Epithelial cell of esophagus (primary cell): ENCODE data around the gene NFU1.
A peak's percentile ranks its signal among the peaks of the same experiment; 100 is the strongest.

Source experiments
- DNase-seq: peaks from one replicate; pipeline ENCODE4 v3.0.0; 2010; ENCODE audit warnings: low read depth
- H3K4me3 ChIP-seq: 2 replicates; pipeline ENCODE4 v1.5.1; 2011; ENCODE audit warnings: mild to moderate bottlenecking, low read length, control low read depth
- TF ChIP-seq, protein P1 (sequence below): IDR thresholded peaks from 2 replicates; pipeline ENCODE4 v1.5.1; 2011; ENCODE audit warnings: low read depth, mild to moderate bottlenecking, low read length, control low read depth, inconsistent platforms; ENCODE audit not compliant: insufficient read depth; ENCODE audit errors: missing control alignments

NFU1 gene

DNA sequence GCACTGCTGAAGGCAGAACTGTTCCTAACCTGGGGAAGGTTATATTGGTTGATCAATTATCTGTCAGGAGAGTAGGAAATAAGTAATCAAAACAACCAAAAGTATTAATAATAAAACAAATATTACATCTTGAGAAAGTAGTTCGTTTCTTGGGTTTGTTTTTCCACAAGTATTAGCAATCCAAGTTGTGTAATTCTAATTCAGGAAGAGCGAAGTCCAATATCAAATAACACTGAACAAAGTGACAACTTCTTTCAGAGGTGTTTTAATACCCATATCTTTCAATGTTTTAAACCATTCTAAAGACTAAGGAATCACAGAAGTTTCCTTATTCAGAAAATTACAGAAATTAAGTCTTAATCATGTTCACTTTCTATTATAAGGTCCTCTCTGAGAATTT lies 34.6 kb upstream of the NFU1 start:
- TF ChIP-seq, protein P1, sequence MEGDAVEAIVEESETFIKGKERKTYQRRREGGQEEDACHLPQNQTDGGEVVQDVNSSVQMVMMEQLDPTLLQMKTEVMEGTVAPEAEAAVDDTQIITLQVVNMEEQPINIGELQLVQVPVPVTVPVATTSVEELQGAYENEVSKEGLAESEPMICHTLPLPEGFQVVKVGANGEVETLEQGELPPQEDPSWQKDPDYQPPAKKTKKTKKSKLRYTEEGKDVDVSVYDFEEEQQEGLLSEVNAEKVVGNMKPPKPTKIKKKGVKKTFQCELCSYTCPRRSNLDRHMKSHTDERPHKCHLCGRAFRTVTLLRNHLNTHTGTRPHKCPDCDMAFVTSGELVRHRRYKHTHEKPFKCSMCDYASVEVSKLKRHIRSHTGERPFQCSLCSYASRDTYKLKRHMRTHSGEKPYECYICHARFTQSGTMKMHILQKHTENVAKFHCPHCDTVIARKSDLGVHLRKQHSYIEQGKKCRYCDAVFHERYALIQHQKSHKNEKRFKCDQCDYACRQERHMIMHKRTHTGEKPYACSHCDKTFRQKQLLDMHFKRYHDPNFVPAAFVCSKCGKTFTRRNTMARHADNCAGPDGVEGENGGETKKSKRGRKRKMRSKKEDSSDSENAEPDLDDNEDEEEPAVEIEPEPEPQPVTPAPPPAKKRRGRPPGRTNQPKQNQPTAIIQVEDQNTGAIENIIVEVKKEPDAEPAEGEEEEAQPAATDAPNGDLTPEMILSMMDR, result no peak
- no peak overlapping the region for H3K4me3 ChIP-seq
- DNase-seq, result no peak

DNA sequence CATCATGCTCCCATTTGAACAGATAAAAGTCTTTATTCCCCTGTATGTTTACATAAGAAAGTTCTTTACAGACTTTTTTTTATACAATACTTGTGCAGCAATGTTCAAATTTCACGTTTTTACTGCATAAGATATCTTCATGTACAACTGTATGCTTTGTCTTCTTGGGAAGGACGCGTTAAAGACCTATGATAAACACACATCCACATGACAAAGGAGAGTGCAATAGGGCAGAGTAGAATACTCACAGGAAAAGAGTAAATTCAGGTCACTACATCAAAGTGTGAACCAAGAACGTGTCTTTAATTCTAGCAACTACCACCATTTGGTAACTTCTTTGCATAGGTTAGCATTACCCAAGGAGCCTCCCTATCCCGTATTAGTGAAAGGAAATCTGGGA lies 33.7 kb upstream of the NFU1 start:
- H3K4me3 ChIP-seq, result no peak overlapping the region
- DNase-seq, result no peak
- TF ChIP-seq, protein P1, result no peak

- TF ChIP-seq, protein P1, result no peak
- peak; percentile 62 for DNase-seq
- H3K4me3 ChIP-seq, result no peak overlapping the region
Observed at GRCh38 chr2:69469784-69470183, 32.5 kb upstream of the NFU1 start.

DNA sequence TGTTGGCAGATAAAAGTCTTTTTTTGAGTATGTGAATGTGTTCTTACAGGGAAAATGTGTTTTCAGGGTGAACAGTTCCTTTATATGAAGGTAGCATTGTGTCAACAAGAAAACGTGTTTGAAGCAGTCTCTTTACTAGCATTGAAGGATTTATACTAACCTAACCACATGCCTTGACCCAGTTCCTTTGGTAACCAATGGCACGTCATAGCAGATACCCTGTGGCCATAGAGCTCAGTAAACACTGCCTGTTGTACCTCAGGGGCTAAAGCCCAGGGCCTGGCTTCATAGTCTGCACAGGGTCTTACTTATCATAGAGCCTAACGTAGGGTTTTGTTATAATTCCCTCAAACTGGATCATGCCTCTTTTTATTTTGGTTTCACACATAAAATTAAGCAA lies 32.1 kb upstream of the NFU1 start:
- no peak overlapping the region for H3K4me3 ChIP-seq
- TF ChIP-seq, protein P1, result no peak
- peak; percentile 27 for DNase-seq

- peak; percentile 38 for DNase-seq
- TF ChIP-seq, protein P1, result no peak
- no peak overlapping the region for H3K4me3 ChIP-seq
Observed at GRCh38 chr2:69466728-69467127, 29.5 kb upstream of the NFU1 start.

DNA sequence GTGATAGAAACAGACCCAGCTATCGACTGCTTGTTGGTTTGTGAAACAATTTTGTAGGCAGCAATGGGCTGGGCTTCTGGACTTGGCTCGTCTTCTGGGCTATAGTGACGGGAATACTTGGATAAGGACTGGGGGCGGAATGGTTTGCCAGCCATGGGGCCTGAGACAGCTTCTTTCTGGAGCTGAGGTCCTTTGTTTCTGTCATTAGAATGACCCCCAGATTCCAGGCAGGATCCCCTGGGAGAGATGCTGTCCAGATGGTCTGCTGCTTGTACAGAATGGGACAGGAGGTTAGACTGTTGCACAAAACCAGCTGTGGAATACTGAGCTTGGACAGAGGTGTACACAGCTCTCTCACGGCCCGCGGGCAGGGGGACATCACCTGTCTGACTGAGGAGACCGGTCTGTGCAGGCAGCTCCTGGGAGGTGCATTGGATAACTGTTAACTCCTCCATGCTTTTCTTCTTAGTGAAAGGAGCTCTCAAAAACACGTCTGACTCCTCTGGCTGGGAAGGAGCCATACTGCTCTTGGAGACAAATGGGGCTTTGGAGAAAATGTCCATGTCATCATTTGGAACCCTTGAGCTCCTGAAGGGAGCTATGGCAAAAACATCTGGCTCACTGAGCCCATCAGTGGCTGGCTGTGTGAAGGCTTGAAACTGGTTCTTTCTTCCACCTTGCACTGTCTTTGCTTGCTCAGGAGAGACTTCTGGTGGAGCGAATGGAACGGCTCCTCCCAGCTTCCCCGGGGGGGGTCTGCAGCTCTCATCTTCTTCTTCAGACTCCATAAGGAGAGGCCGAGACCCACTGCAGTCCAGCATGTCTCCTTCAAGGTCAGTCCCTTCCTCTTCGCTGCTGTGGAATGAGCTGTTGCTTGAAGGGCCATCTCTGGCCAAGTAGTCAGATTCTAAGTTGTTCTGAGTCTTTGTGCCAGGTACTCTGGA lies 28.6 kb upstream of the NFU1 start:
- no peak for DNase-seq
- no peak overlapping the region for H3K4me3 ChIP-seq
- TF ChIP-seq, protein P1, result no peak

GRCh38 chr2:69464575-69464974 lies 27.3 kb upstream of the NFU1 start:
- DNase-seq, result peak; percentile 99
- TF ChIP-seq, protein P1, result peak; percentile 45
- H3K4me3 ChIP-seq, result no peak overlapping the region
